GM12878 (cell line): ENCODE results near the gene KLF7.

ENCODE experiments used
- CBFB ChIP-seq: IDR thresholded peaks from 2 replicates; pipeline ENCODE4 v1.6.1; 2016; ENCODE audit warnings: antibody characterized with exemption, low read depth
- CREM ChIP-seq: IDR thresholded peaks from 2 replicates; pipeline ENCODE4 v1.6.1; 2014; ENCODE audit warnings: antibody characterized with exemption, low read depth
- HDAC6 ChIP-seq: fragments of 200-600 bp; sonication (generic); IDR thresholded peaks from one replicate; pipeline ENCODE4 v1.8.0; 2017; ENCODE audit warnings: antibody characterized with exemption; ENCODE audit not compliant: unreplicated experiment
- POLR2AphosphoS5 ChIP-seq: IDR thresholded peaks from 2 replicates; pipeline ENCODE4 v1.6.1; 2011; ENCODE audit warnings: mild to moderate bottlenecking, low read length, inconsistent platforms
- TF ChIP-seq, protein P1 (sequence below): IDR thresholded peaks from 2 replicates; pipeline ENCODE4 v1.6.1; 2011; ENCODE audit warnings: low read depth, low read length, improper control_type of control experiment, borderline replicate concordance

DNA sequence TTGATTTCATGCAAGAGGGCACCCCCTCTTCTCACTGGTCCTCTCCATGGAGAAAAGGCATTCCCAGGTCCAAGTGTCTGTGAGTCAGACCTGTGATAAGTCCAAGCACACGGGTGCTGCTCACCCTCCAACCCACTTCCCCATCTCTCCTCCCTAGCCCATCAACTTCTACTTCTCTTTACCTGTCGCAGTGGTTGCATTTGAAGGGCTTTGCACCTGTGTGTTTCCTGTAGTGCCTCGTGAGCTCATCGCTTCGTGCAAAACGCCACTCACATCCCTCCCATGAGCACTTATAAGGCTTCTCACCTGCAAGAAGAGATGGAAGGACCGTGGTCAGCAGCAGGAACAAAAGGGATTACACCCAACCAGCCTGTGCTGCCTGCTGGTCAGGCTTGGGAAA, 77.5 kb downstream of the KLF7 start:
- TF ChIP-seq CREM (no peak), HDAC6 (no peak), CBFB (no peak), POLR2AphosphoS5 (no peak)
- TF ChIP-seq, protein P1, sequence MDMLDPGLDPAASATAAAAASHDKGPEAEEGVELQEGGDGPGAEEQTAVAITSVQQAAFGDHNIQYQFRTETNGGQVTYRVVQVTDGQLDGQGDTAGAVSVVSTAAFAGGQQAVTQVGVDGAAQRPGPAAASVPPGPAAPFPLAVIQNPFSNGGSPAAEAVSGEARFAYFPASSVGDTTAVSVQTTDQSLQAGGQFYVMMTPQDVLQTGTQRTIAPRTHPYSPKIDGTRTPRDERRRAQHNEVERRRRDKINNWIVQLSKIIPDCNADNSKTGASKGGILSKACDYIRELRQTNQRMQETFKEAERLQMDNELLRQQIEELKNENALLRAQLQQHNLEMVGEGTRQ, result no peak
